IMR-90 (cell line): ENCODE results near the gene ZMIZ2. TPM values are rescaled to one million over a fixed set of nuclear protein-coding genes. Genes with fewer than 3 reads are reported as not detected.

Experiments
- ATAC-seq: fragments of 200-7000 bp; cut with Tn5 transposase; 2 replicates; pipeline ENCODE4 v1.9.1; 2020; ENCODE audit warnings: low read depth, mild to moderate bottlenecking, moderate library complexity
- BruUV-seq: library from RNA; stranded (reverse); fragments of 400-500 nt; replicated peaks from 2 replicates; lab custom pipeline; 2021; lab: Mats Ljungman, UMichigan
- CTCF ChIA-PET: fragments of 300-600 bp; formaldehyde crosslinking; extraction: SDS; loops from one replicate; lab custom pipeline; 2021; ENCODE audit warnings: antibody characterized with exemption; lab: Yijun Ruan, JAX
- POLR2A ChIA-PET: fragments of 300-600 bp; sonication (Branson Sonifier 250); formaldehyde crosslinking; loops from one replicate; lab custom pipeline; 2022; ENCODE audit warnings: antibody characterized with exemption; ENCODE audit not compliant: unreplicated experiment; lab: Charles Lee
- DNase-seq: peaks from one replicate; pipeline ENCODE4 v3.0.0; 2013
- H2AFZ ChIP-seq: replicated peaks from 2 replicates; pipeline ENCODE3; 2013; ENCODE audit warnings: low read length, mild to moderate bottlenecking; ENCODE audit not compliant: poor library complexity
- H2AK5ac ChIP-seq: 2 replicates; pipeline ENCODE4 v1.6.1; 2013; ENCODE audit warnings: low read depth, low read length, inconsistent platforms
- H2AK9ac ChIP-seq: replicated peaks from 2 replicates; pipeline ENCODE3; 2013; ENCODE audit warnings: mild to moderate bottlenecking, low read depth, low read length, moderate library complexity; ENCODE audit not compliant: poor library complexity
- H2BK120ac ChIP-seq: 2 replicates; pipeline ENCODE4 v1.6.1; 2013; ENCODE audit warnings: low read depth, low read length, inconsistent platforms
- H2BK15ac ChIP-seq: 3 replicates; pipeline ENCODE4 v1.6.1; 2013; ENCODE audit warnings: low read depth, low read length, inconsistent platforms
- H2BK20ac ChIP-seq: 2 replicates; pipeline ENCODE4 v1.6.1; 2013; ENCODE audit warnings: low read depth, mild to moderate bottlenecking, inconsistent platforms, low read length, moderate library complexity
- H2BK5ac ChIP-seq: 2 replicates; pipeline ENCODE4 v1.6.1; 2013; ENCODE audit warnings: mild to moderate bottlenecking, low read depth, low read length, inconsistent platforms; ENCODE audit not compliant: poor library complexity, severe bottlenecking
- H3K14ac ChIP-seq: replicated peaks from 2 replicates; pipeline ENCODE4 v1.6.1; 2013; ENCODE audit warnings: low read depth, low read length, inconsistent platforms
- H3K18ac ChIP-seq: 2 replicates; pipeline ENCODE4 v1.6.1; 2013; ENCODE audit warnings: low read depth, low read length, control low read depth
- H3K23ac ChIP-seq: 2 replicates; pipeline ENCODE4 v1.6.1; 2013; ENCODE audit warnings: low read depth, low read length, inconsistent platforms
- H3K27ac ChIP-seq: 2 replicates; pipeline ENCODE4 v1.5.1; 2013; ENCODE audit warnings: mild to moderate bottlenecking, control low read depth, low read length; ENCODE audit not compliant: insufficient read depth
- H3K27me3 ChIP-seq: 2 replicates; pipeline ENCODE4 v1.6.1; 2013; ENCODE audit warnings: low read length; ENCODE audit not compliant: control insufficient read depth, insufficient read depth
- H3K36me3 ChIP-seq: 2 replicates; pipeline ENCODE4 v1.6.1; 2013; ENCODE audit warnings: low read length, mixed read lengths; ENCODE audit not compliant: control insufficient read depth, insufficient read depth
- H3K4ac ChIP-seq: 2 replicates; pipeline ENCODE4 v1.6.1; 2013; ENCODE audit warnings: low read depth, low read length, inconsistent platforms
- H3K4me1 ChIP-seq: 2 replicates; pipeline ENCODE4 v1.6.1; 2013; ENCODE audit warnings: low read length, mixed read lengths; ENCODE audit not compliant: control insufficient read depth, insufficient read depth
- H3K4me2 ChIP-seq: 2 replicates; pipeline ENCODE4 v1.6.1; 2013; ENCODE audit warnings: low read depth, mild to moderate bottlenecking, control low read depth, low read length, moderate library complexity
- H3K4me3 ChIP-seq: 2 replicates; pipeline ENCODE4 v1.5.1; 2013; ENCODE audit warnings: low read depth, mild to moderate bottlenecking, control low read depth, low read length, moderate library complexity; ENCODE audit not compliant: insufficient read depth
- H3K56ac ChIP-seq: 2 replicates; pipeline ENCODE4 v1.6.1; 2013; ENCODE audit warnings: low read length, inconsistent platforms; ENCODE audit not compliant: insufficient read depth; ENCODE audit errors: extremely low read depth
- H3K79me1 ChIP-seq, 2 experiments: 2 replicates each; pipeline ENCODE4 v1.6.1; 2013; ENCODE audit warnings: low read length in 2 of 2, inconsistent platforms in 1 of 2, low read depth in 1 of 2
- H3K9ac ChIP-seq: 2 replicates; pipeline ENCODE4 v1.6.1; 2013; ENCODE audit warnings: low read depth, low read length, control low read depth
- H3K9me1 ChIP-seq: 2 replicates; pipeline ENCODE4 v1.6.1; 2013; ENCODE audit warnings: low read length, inconsistent platforms; ENCODE audit not compliant: insufficient read depth
- H3K9me3 ChIP-seq: 2 replicates; pipeline ENCODE4 v1.6.1; 2013; ENCODE audit warnings: low read length; ENCODE audit not compliant: control insufficient read depth, insufficient read depth
- H4K20me1 ChIP-seq: 2 replicates; pipeline ENCODE4 v1.6.1; 2013; ENCODE audit warnings: low read length, inconsistent platforms; ENCODE audit not compliant: insufficient read depth
- H4K5ac ChIP-seq: 2 replicates; pipeline ENCODE4 v1.6.1; 2013; ENCODE audit warnings: mild to moderate bottlenecking, low read depth, low read length, control low read depth
- H4K8ac ChIP-seq, 2 experiments: 2 replicates each; pipeline ENCODE4 v1.6.1; 2013; ENCODE audit warnings: low read depth in 2 of 2, low read length in 2 of 2, control low read depth in 1 of 2, inconsistent platforms in 1 of 2
- H4K91ac ChIP-seq: 2 replicates; pipeline ENCODE4 v1.6.1; 2013; ENCODE audit warnings: low read depth, low read length, inconsistent platforms; ENCODE audit not compliant: insufficient read depth
- BHLHE40 ChIP-seq: fragments of 150-350 bp; IDR thresholded peaks from 2 replicates; pipeline ENCODE4 v1.6.1; 2016; ENCODE audit warnings: mild to moderate bottlenecking, low read depth, low read length
- ELK1 ChIP-seq: fragments of 150-350 bp; IDR thresholded peaks from 2 replicates; pipeline ENCODE4 v1.6.1; 2016; ENCODE audit warnings: low read depth, mild to moderate bottlenecking, low read length, moderate library complexity, borderline replicate concordance
- MAZ ChIP-seq: IDR thresholded peaks from 2 replicates; pipeline ENCODE4 v1.6.1; 2012; ENCODE audit warnings: low read depth, mild to moderate bottlenecking, low read length, improper control_type of control experiment, moderate library complexity, borderline replicate concordance
- RFX5 ChIP-seq: IDR thresholded peaks from 2 replicates; pipeline ENCODE4 v1.8.0; 2012; ENCODE audit warnings: low read depth, mild to moderate bottlenecking, low read length, moderate library complexity
- USF2 ChIP-seq: fragments of 150-350 bp; IDR thresholded peaks from 2 replicates; pipeline ENCODE4 v1.6.1; 2017; ENCODE audit warnings: mild to moderate bottlenecking, antibody characterized with exemption, low read length, low read depth
- WGBS, 2 experiments: methylation state at CpG; one replicate each; pipeline versions ENCODE4 v1.1.5 to v1.1.7; 2013; ENCODE audit warnings: missing lambda C conversion rate in 2 of 2; ENCODE audit not compliant: insufficient read length in 1 of 2; ENCODE audit errors: extremely low coverage in 2 of 2; 5-methylcytosine and 5-hydroxymethylcytosine counted together
- dilution Hi-C: fragments of 300-500 bp; cut with HindIII; formaldehyde crosslinking; loops from one replicate; pipeline ENCODE4 v1.14.3; 2018; ENCODE audit warnings: low sequenced_read_pairs; ENCODE audit not compliant: unreplicated experiment
- in situ Hi-C: fragments of 300-500 bp; cut with MboI; formaldehyde crosslinking; loops from 3 replicates; pipeline ENCODE4 v1.14.3; 2019; ENCODE audit warnings: low sequenced_read_pairs, inconsistent platforms, mixed read lengths
- intact Hi-C: fragments of 100-400 bp; cut with micrococcal nuclease; formaldehyde crosslinking; loops from 2 replicates; pipeline ENCODE4 v1.10.0; 2022
- polyA plus RNA-seq, 3 experiments: library from polyadenylated mRNA; depleted of rRNA; stranded (reverse); fragments of >200 nt; gene quantifications; 2 replicates each; pipeline ENCODE4 v1.2.3, GENCODE V29; 2012; ENCODE audit warnings: low replicate concordance in 1 of 3
- total RNA-seq: library from RNA; depleted of rRNA; stranded (reverse); fragments of >200 nt; gene quantifications from 2 replicates; pipeline ENCODE4 v1.2.3, GENCODE V29; 2012; rRNA removed

ZMIZ2 gene
- total and polyA plus RNA-seq, 2 of the 4 experiments (the other 2 are of a cell fraction), result 3.0 to 24.0 TPM

GRCh38 chr7:44819292-44819691 lies 70.6 kb downstream of the ZMIZ2 start:
- Histone ChIP-seq H3K9ac (no peak overlapping the region), H3K4ac (no peak overlapping the region), H4K8ac (no peak overlapping the region), H3K4me2 (no peak overlapping the region), H2AFZ (no peak overlapping the region), H3K36me3 (no peaks in the 10 kb centered on the region), H2BK20ac (no peak overlapping the region), H3K79me1 (0 out of 4 replicates have a peak, but pooled peaks cover 0 to 1% of the 10 kb centered on the region in 2 experiments), H2BK120ac (no peak overlapping the region), H3K4me1 (no peaks in the 10 kb centered on the region), H2AK9ac (no peak overlapping the region), H3K23ac (no peak overlapping the region), H3K4me3 (no peak overlapping the region), H4K5ac (no peak overlapping the region), H2BK15ac (no peak overlapping the region), H3K27ac (no peak overlapping the region), H3K56ac (no peak overlapping the region), H4K91ac (no peak overlapping the region), H3K14ac (no peak overlapping the region), H3K9me3 (no peaks in the 10 kb centered on the region), H4K20me1 (no peaks in the 10 kb centered on the region), H3K9me1 (0 out of 2 replicates have a peak, but pooled peaks cover 3% of the 10 kb centered on the region), H3K18ac (no peak overlapping the region), H2AK5ac (no peak overlapping the region), H2BK5ac (no peak overlapping the region), H3K27me3 (no peaks in the 10 kb centered on the region)
- CTCF ChIA-PET, result interaction anchor here (0.8 kb wide), 1 partner anchor 11 kb away, joined by 3 read pairs; no protein-coding TSS in a partner anchor
- DNase-seq (no peak), ATAC-seq (no peak)
- no TSS peak for BruUV-seq
- WGBS, 2 experiments, result no CpG with 5 or more reads among the region's 2 CpGs
- TF ChIP-seq BHLHE40 (no peak), MAZ (no peak), USF2 (no peak), ELK1 (no peak), RFX5 (no peak)
- intact Hi-C loops, result no loop called here
- dilution Hi-C loops, result no loop called here
- in situ Hi-C loops, result no loop called here
- POLR2A ChIA-PET, result no interaction called here

Other genes starting within 250 kb of the ZMIZ2 start
- not detected in 2 replicates for gene NPC1L1, start 207.5 kb upstream of the ZMIZ2 start, total RNA-seq
- gene NPC1L1, start 207.5 kb upstream of the ZMIZ2 start, polyA plus RNA-seq (2012; rRNA removed), result 0.03 and 0.07 TPM in 2 replicates
- gene DDX56, start 174.9 kb upstream of the ZMIZ2 start, total RNA-seq, result 56.9 and 67.7 TPM in 2 replicates
- gene DDX56, start 174.9 kb upstream of the ZMIZ2 start, polyA plus RNA-seq (2012; rRNA removed), result 58.2 and 59.4 TPM in 2 replicates
- 68.0 and 92.7 TPM in 2 replicates for gene TMED4, start 166.6 kb upstream of the ZMIZ2 start, total RNA-seq
- 57.3 and 58.6 TPM in 2 replicates for gene TMED4, start 166.6 kb upstream of the ZMIZ2 start, polyA plus RNA-seq (2012; rRNA removed)
- 52.8 and 56.5 TPM in 2 replicates for gene OGDH, start 142.2 kb upstream of the ZMIZ2 start, total RNA-seq
- gene OGDH, start 142.2 kb upstream of the ZMIZ2 start, polyA plus RNA-seq (2012; rRNA removed), result 47.4 and 47.5 TPM in 2 replicates
- 3,396 and 3,430 TPM in 2 replicates for gene PPIA, start 47.8 kb downstream of the ZMIZ2 start, total RNA-seq
- 4,788 and 4,883 TPM in 2 replicates for gene PPIA, start 47.8 kb downstream of the ZMIZ2 start, polyA plus RNA-seq (2012; rRNA removed)
- gene H2AZ2, start 99.2 kb downstream of the ZMIZ2 start, total RNA-seq, result 162 and 230 TPM in 2 replicates
- 135 and 156 TPM in 2 replicates for gene H2AZ2, start 99.2 kb downstream of the ZMIZ2 start, polyA plus RNA-seq (2012; rRNA removed)
- 8.8 and 15.3 TPM in 2 replicates for gene PURB, start 136.7 kb downstream of the ZMIZ2 start, total RNA-seq
- 4.5 and 6.3 TPM in 2 replicates for gene PURB, start 136.7 kb downstream of the ZMIZ2 start, polyA plus RNA-seq (2012; rRNA removed)
- gene MYO1G, start 230.2 kb downstream of the ZMIZ2 start, total RNA-seq, result under 0.01 TPM in 2 replicates
- 0.02 and 0.04 TPM in 2 replicates for gene MYO1G, start 230.2 kb downstream of the ZMIZ2 start, polyA plus RNA-seq (2012; rRNA removed)